ENCODE data around the gene PRR4. TPM values are rescaled to one million over a fixed set of nuclear protein-coding genes. Genes with fewer than 3 reads are reported as not detected.

The PRR4 gene
- 10 to 100 TPM in 1 of 2 donors, 1 to 10 TPM in 1; 7.9 to 66.9 TPM for total RNA-seq

- intact Hi-C loops (cut with DNase I) = no loop called here
- no peaks in the 10 kb centered on the region for H3K27me3 ChIP-seq (replicated peaks; ENCODE audit: insufficient read depth)
- no peak within 1 kb of the TSS for H3K4me3 ChIP-seq
- no peak within 1 kb of the TSS for H3K27ac ChIP-seq
- H3K9me3 ChIP-seq = no peaks in the 10 kb centered on the region
- no peak for TF ChIP-seq CTCF (IDR thresholded peaks at IDR 0.05)
- TF ChIP-seq POLR2A (IDR thresholded peaks at IDR 0.05) = no peak
- TF ChIP-seq POLR2AphosphoS5 (IDR thresholded peaks at IDR 0.05) = no peak
- H3K36me3 ChIP-seq = no peaks in the 10 kb centered on the region
- DNase-seq (ENCODE audit: low spot score) = no peak
- 65% methylated on average over 4 of the region's 4 CpGs for WGBS
- no peaks in the 10 kb centered on the region for H3K4me1 ChIP-seq (replicated peaks)
Observed at GRCh38 chr12:10849425-10849878, at the start of gene PRR4. PRR4 (minus strand) TSS chr12:10849475; CDS start chr12:10849437, 38 bp downstream.

DNA sequence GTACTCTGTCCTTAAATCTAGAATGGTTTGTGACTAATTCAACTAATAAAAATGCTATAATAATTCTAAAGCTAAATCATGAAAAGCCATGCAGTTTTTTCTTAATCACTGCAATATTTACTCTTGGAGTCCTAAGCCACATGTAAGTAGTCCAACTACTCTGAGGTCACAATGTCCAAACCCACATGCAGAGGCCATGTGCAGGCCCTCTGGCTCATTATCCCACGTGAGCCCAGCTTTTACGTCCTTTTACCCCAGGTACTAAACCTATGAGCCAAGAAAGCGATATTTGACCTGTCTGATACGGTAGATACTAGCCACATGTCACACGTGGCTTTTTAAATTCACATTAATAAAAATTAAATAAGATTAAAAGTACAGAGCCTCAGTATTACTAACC is 47.6 kb upstream of the PRR4 start:
- Histone ChIP-seq H3K27ac (no peak overlapping the region), H3K4me3 (no peak overlapping the region), H3K4me1 (replicated peaks) (no peaks in the 10 kb centered on the region), H3K36me3 (no peaks in the 10 kb centered on the region), H3K9me3 (no peaks in the 10 kb centered on the region), H3K27me3 (replicated peaks; ENCODE audit: insufficient read depth) (no peaks in the 10 kb centered on the region)
- DNase-seq (ENCODE audit: low spot score) = no peak
- TF ChIP-seq POLR2A (IDR thresholded peaks at IDR 0.05) (no peak), POLR2AphosphoS5 (IDR thresholded peaks at IDR 0.05) (no peak), CTCF (IDR thresholded peaks at IDR 0.05) (no peak)
- 87% methylated on average over 5 of the region's 5 CpGs for WGBS
- intact Hi-C loops (cut with DNase I) = no loop called here

- no peak for TF ChIP-seq POLR2A (IDR thresholded peaks at IDR 0.05)
- TF ChIP-seq POLR2AphosphoS5 (IDR thresholded peaks at IDR 0.05) = no peak
- no peak for TF ChIP-seq CTCF (IDR thresholded peaks at IDR 0.05)
- Histone ChIP-seq H3K9me3 (no peaks in the 10 kb centered on the region), H3K27me3 (replicated peaks; ENCODE audit: insufficient read depth) (no peaks in the 10 kb centered on the region), H3K4me3 (no peak overlapping the region), H3K36me3 (no peaks in the 10 kb centered on the region), H3K4me1 (replicated peaks) (no peaks in the 10 kb centered on the region), H3K27ac (no peak overlapping the region)
- WGBS = 76% methylated on average over 2 of the region's 2 CpGs
- no peak for DNase-seq (ENCODE audit: low spot score)
- intact Hi-C loops (cut with DNase I) = no loop called here
Observed at GRCh38 chr12:10891937-10892336, 42.7 kb upstream of the PRR4 start.

DNA sequence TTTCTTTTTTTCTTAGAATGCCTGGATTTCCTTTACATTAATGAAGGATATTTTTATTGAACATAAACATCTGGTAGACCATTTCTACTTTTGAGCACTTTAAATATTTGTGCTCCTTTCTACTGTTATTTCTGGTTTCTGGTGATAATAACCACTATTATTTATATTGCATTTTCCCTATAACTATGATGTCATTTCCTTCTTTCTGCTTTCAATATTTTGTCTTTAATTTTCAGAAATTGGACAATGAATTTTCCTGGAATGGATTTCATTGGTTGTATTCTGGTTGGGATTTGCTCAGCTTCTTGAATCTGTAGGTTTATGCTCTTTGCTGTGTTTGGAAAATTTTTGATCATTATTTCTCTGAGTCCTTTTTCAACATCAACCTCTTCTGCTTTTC is 40.0 kb upstream of the PRR4 start:
- H3K27me3 ChIP-seq (replicated peaks; ENCODE audit: insufficient read depth) = no peaks in the 10 kb centered on the region
- no peak overlapping the region for H3K27ac ChIP-seq
- DNase-seq (ENCODE audit: low spot score) = no peak
- intact Hi-C loops (cut with DNase I) = no loop called here
- H3K9me3 ChIP-seq = no peaks in the 10 kb centered on the region
- no peaks in the 10 kb centered on the region for H3K4me1 ChIP-seq (replicated peaks)
- H3K4me3 ChIP-seq = no peak overlapping the region
- no peak for TF ChIP-seq CTCF (IDR thresholded peaks at IDR 0.05)
- no peak for TF ChIP-seq POLR2A (IDR thresholded peaks at IDR 0.05)
- TF ChIP-seq POLR2AphosphoS5 (IDR thresholded peaks at IDR 0.05) = no peak
- no peaks in the 10 kb centered on the region for H3K36me3 ChIP-seq

- no peak for TF ChIP-seq CTCF (IDR thresholded peaks at IDR 0.05)
- TF ChIP-seq POLR2A (IDR thresholded peaks at IDR 0.05) = no peak
- TF ChIP-seq POLR2AphosphoS5 (IDR thresholded peaks at IDR 0.05) = no peak
- Histone ChIP-seq H3K9me3 (no peaks in the 10 kb centered on the region), H3K36me3 (no peaks in the 10 kb centered on the region), H3K4me3 (no peak within 1 kb of the TSS), H3K27me3 (replicated peaks; ENCODE audit: insufficient read depth) (no peaks in the 10 kb centered on the region), H3K4me1 (replicated peaks) (no peaks in the 10 kb centered on the region), H3K27ac (no peak within 1 kb of the TSS)
- intact Hi-C loops (cut with DNase I) = no loop called here
- DNase-seq (ENCODE audit: low spot score) = no peak
- 89% methylated on average over 6 of the region's 6 CpGs for WGBS
Observed at GRCh38 chr12:10884086-10884725, 34.9 kb upstream of the PRR4 start, which contains the start of gene PRH1. PRH1 (minus strand) TSS chr12:10884255; CDS start chr12:10884217, 38 bp downstream.
